ENCODE data around the gene SLITRK4.

DNA sequence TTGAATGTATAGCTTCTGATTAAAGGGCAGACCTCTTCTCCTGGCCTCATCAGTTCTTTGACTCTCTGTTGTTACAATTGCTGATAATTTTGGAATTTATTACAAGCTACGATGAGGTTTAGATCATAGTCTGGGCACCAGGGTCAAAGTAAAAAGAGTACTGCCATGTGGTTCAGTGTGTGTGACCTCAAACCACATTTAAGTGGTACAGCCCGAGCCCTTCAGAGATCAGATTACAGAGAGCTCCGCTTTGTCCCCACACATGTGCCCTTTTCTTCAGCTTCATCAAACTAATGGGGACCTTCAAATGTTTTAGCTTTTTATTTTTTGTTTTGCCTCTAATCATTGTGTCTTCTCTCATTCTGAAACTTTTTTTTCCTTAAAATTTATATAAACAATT is 47.6 kb upstream of the SLITRK4 start:
- TF ChIP-seq POLR2AphosphoS5 (IDR thresholded peaks at IDR 0.05) (no peak), POLR2A (IDR thresholded peaks at IDR 0.05) (no peak)
- TF ChIP-seq, protein P1, sequence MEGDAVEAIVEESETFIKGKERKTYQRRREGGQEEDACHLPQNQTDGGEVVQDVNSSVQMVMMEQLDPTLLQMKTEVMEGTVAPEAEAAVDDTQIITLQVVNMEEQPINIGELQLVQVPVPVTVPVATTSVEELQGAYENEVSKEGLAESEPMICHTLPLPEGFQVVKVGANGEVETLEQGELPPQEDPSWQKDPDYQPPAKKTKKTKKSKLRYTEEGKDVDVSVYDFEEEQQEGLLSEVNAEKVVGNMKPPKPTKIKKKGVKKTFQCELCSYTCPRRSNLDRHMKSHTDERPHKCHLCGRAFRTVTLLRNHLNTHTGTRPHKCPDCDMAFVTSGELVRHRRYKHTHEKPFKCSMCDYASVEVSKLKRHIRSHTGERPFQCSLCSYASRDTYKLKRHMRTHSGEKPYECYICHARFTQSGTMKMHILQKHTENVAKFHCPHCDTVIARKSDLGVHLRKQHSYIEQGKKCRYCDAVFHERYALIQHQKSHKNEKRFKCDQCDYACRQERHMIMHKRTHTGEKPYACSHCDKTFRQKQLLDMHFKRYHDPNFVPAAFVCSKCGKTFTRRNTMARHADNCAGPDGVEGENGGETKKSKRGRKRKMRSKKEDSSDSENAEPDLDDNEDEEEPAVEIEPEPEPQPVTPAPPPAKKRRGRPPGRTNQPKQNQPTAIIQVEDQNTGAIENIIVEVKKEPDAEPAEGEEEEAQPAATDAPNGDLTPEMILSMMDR (IDR thresholded peaks at IDR 0.05), result no peak
